Erythroblast (primary cell): ENCODE results near the gene SEC31A.
A peak's percentile ranks its signal among the peaks of the same experiment; 100 is the strongest.
"Not testable (repeated sequence)": the region's sequence is repeated elsewhere in the genome, so short reads cannot be mapped to it uniquely, and the experiment has no call there.

ENCODE experiments used
- DNase-seq, 2 experiments: peaks; one replicate each; lab custom pipeline; 2025; lab: John Stamatoyannopoulos, UW
- GATA1 ChIP-seq: IDR thresholded peaks from 2 replicates; pipeline ENCODE4 v1.6.1; 2011; ENCODE audit warnings: low read depth, mild to moderate bottlenecking, control low read depth, low read length, moderate library complexity
- POLR2A ChIP-seq: IDR thresholded peaks from 2 replicates; pipeline ENCODE4 v1.6.1; 2011; ENCODE audit warnings: mild to moderate bottlenecking, low read length

SEC31A gene

GRCh38 chr4:82848706-82849105, 42.2 kb downstream of the SEC31A start:
- no peak for DNase-seq
- TF ChIP-seq POLR2A, result no peak
- TF ChIP-seq GATA1, result no peak

- no peak for TF ChIP-seq GATA1
- TF ChIP-seq POLR2A, result no peak
- DNase-seq, result peak; percentile 23 to 52
These were observed 48.4 kb downstream of the SEC31A start for GRCh38 chr4:82842593-82842992.

- DNase-seq, result no peak
- TF ChIP-seq GATA1 (no peak), POLR2A (no peak)
These were observed 51.3 kb downstream of the SEC31A start for GRCh38 chr4:82839624-82840023.

GRCh38 chr4:82833696-82834313, 57.1 kb downstream of the SEC31A start:
- TF ChIP-seq GATA1, result no peak
- no peak for TF ChIP-seq POLR2A
- no peak for DNase-seq

GRCh38 chr4:82833060-82833459, 57.9 kb downstream of the SEC31A start:
- not testable (repeated sequence) for DNase-seq

- DNase-seq, result no peak
- TF ChIP-seq GATA1 (no peak), POLR2A (no peak)
These were observed 65.5 kb downstream of the SEC31A start for GRCh38 chr4:82825425-82825824.

GRCh38 chr4:82823062-82823461, 67.9 kb downstream of the SEC31A start:
- no peak for TF ChIP-seq GATA1
- TF ChIP-seq POLR2A, result no peak
- DNase-seq, result no peak

GRCh38 chr4:82820689-82821088, 70.3 kb downstream of the SEC31A start:
- DNase-seq, result no peak
- TF ChIP-seq POLR2A (no peak), GATA1 (no peak)

GRCh38 chr4:82818664-82819662, 72.0 kb downstream of the SEC31A start:
- TF ChIP-seq GATA1 (no peak), POLR2A (no peak)
- no peak for DNase-seq

GRCh38 chr4:82816874-82817273, 74.1 kb downstream of the SEC31A start:
- not testable (repeated sequence) for DNase-seq

GRCh38 chr4:82814034-82814433, 76.9 kb downstream of the SEC31A start:
- no peak for DNase-seq
- TF ChIP-seq GATA1, result no peak

GRCh38 chr4:82811838-82812341, 79.1 kb downstream of the SEC31A start:
- no peak for DNase-seq
- TF ChIP-seq GATA1 (no peak), POLR2A (no peak)

GRCh38 chr4:82811392-82811791, 79.6 kb downstream of the SEC31A start:
- no peak for TF ChIP-seq POLR2A
- no peak for TF ChIP-seq GATA1
- DNase-seq, result no peak

- TF ChIP-seq POLR2A (no peak), GATA1 (no peak)
These were observed 80.8 kb downstream of the SEC31A start for GRCh38 chr4:82810176-82810575.

GRCh38 chr4:82809619-82810018, 81.3 kb downstream of the SEC31A start:
- TF ChIP-seq GATA1 (no peak), POLR2A (no peak)

More at GRCh38 chr4:82810176-82810575, 80.8 kb downstream of the SEC31A start:
- no peak for DNase-seq

More at GRCh38 chr4:82809619-82810018, 81.3 kb downstream of the SEC31A start:
- peak in 1 of 2 experiments; percentile 15 for DNase-seq
